ENCODE results near the gene DPCD. TPM values are rescaled to one million over a fixed set of nuclear protein-coding genes. Genes with fewer than 3 reads are reported as not detected.

Gene DPCD
- polyA plus RNA-seq, 1 donor from 2014 or later = 234 TPM

- Histone ChIP-seq H3K79me2 (replicated peaks; ENCODE audit: insufficient read depth, low read length) (peaks cover 17% of the 10 kb centered on the region), H3K27me3 (ENCODE audit: insufficient read depth, low read depth, low read length) (no peaks in the 10 kb centered on the region), H2AFZ (ENCODE audit: low read depth, low read length) (no peak overlapping the region), H3K9me2 (ENCODE audit: insufficient read depth, low read length) (no peaks in the 10 kb centered on the region), H4K20me1 (ENCODE audit: insufficient read depth) (no peaks in the 10 kb centered on the region), H3K9me3 (ENCODE audit: low read length) (no peaks in the 10 kb centered on the region), H3K27ac (ENCODE audit: low read length) (no peak overlapping the region), H3K9ac (ENCODE audit: low read length) (no peak overlapping the region), H3K4me2 (ENCODE audit: low read length) (no peak overlapping the region), H3K36me3 (ENCODE audit: insufficient read depth, low read length) (no peaks in the 10 kb centered on the region), H3K4me3 (ENCODE audit: low read length) (no peak overlapping the region), H3F3A (ENCODE audit: insufficient read depth, low read length, poor library complexity, severe bottlenecking) (no peaks in the 10 kb centered on the region)
- TF ChIP-seq RAD21 (conservative IDR thresholded peaks at IDR 0.05) (no peak), SMC3 (conservative IDR thresholded peaks at IDR 0.05; ENCODE audit: poor library complexity) (no peak), CTCF (IDR thresholded peaks at IDR 0.05; ENCODE audit: poor library complexity, severe bottlenecking) (no peak), POLR2AphosphoS5 (IDR thresholded peaks at IDR 0.05) (no peak), REST (IDR thresholded peaks at IDR 0.05; ENCODE audit: borderline replicate concordance) (no peak), EP300 (conservative IDR thresholded peaks at IDR 0.05; ENCODE audit: poor library complexity, severe bottlenecking) (no peak)
These were observed 2.3 kb upstream of the DPCD start for GRCh38 chr10:101585841-101586240.

GRCh38 chr10:101588879-101589278 is 758 bp downstream of the DPCD start:
- peak overlapping the region; percentile 85 for H3K9ac ChIP-seq (ENCODE audit: low read length)

More at GRCh38 chr10:101588879-101589278, 758 bp downstream of the DPCD start:
- peak overlapping the region; percentile 92 for H3K4me3 ChIP-seq (ENCODE audit: low read length)
- no peaks in the 10 kb centered on the region for H3K9me3 ChIP-seq (ENCODE audit: low read length)
- no peaks in the 10 kb centered on the region for H4K20me1 ChIP-seq (ENCODE audit: insufficient read depth)
- peaks cover 17% of the 10 kb centered on the region for H3K79me2 ChIP-seq (replicated peaks; ENCODE audit: insufficient read depth, low read length)
- H3K4me2 ChIP-seq (ENCODE audit: low read length) = peak overlapping the region; percentile 84
- peak overlapping the region; percentile 99 for H2AFZ ChIP-seq (ENCODE audit: low read depth, low read length)
- H3K9me2 ChIP-seq (ENCODE audit: insufficient read depth, low read length) = no peaks in the 10 kb centered on the region
- no peak for TF ChIP-seq POLR2AphosphoS5 (IDR thresholded peaks at IDR 0.05)
- TF ChIP-seq SMC3 (conservative IDR thresholded peaks at IDR 0.05; ENCODE audit: poor library complexity) = no peak
- no peak for TF ChIP-seq TAF1 (IDR thresholded peaks at IDR 0.05; ENCODE audit: low read depth)
- no peak for TF ChIP-seq REST (IDR thresholded peaks at IDR 0.05; ENCODE audit: borderline replicate concordance)
- TF ChIP-seq RAD21 (conservative IDR thresholded peaks at IDR 0.05) = no peak
- no peak for TF ChIP-seq EP300 (conservative IDR thresholded peaks at IDR 0.05; ENCODE audit: poor library complexity, severe bottlenecking)
- TF ChIP-seq MXI1 (conservative IDR thresholded peaks at IDR 0.05; ENCODE audit: poor library complexity, severe bottlenecking) = no peak
- no peak for TF ChIP-seq EZH2 (IDR thresholded peaks at IDR 0.05; ENCODE audit: borderline replicate concordance, insufficient read depth, low read length, poor library complexity, severe bottlenecking)
- TF ChIP-seq CTCF (IDR thresholded peaks at IDR 0.05; ENCODE audit: poor library complexity, severe bottlenecking) = no peak
- H3F3A ChIP-seq (ENCODE audit: insufficient read depth, low read length, poor library complexity, severe bottlenecking) = no peaks in the 10 kb centered on the region
- no peak overlapping the region for H3K27ac ChIP-seq (ENCODE audit: low read length)
- H3K36me3 ChIP-seq (ENCODE audit: insufficient read depth, low read length) = no peaks in the 10 kb centered on the region
- H3K27me3 ChIP-seq (ENCODE audit: insufficient read depth, low read depth, low read length) = no peaks in the 10 kb centered on the region

Measured in neural cell (in vitro differentiated cells).